ENCODE data around the gene ZNF564. TPM values are rescaled to one million over a fixed set of nuclear protein-coding genes. Genes with fewer than 3 reads are reported as not detected.

ZNF564 gene
- total and polyA plus RNA-seq, 2 of the 13 experiments (the other 11 are each of a cell fraction or from before 2014, with no cell fraction given) = 2.3 to 11.1 TPM

GRCh38 chr19:12484371-12485051 lies 66.8 kb downstream of the ZNF564 start, which contains the start of gene ZNF709 (continued):
- TF ChIP-seq THRA (CRISPR knock-in tag; IDR thresholded peaks at IDR 0.05; ENCODE audit: borderline replicate concordance) (0 out of 2 replicates have a peak, but pooled peaks have one; percentile 49), AKAP8 (CRISPR knock-in tag; IDR thresholded peaks at IDR 0.05) (0 out of 2 replicates have a peak, but pooled peaks have one; percentile 49), ARNT2 (CRISPR knock-in tag; IDR thresholded peaks at IDR 0.05; ENCODE audit: low read depth) (peak; percentile 69; the same call in 1 of the 2 replicates), ZNF335 (CRISPR knock-in tag; IDR thresholded peaks at IDR 0.05) (peak; percentile 66), HOXA5 (CRISPR knock-in tag; IDR thresholded peaks at IDR 0.05) (peak; percentile 33; the same call in 1 of the 2 replicates), ZNF281 (CRISPR knock-in tag; IDR thresholded peaks at IDR 0.05; ENCODE audit: borderline replicate concordance) (peak; percentile 35; the same call in 1 of the 2 replicates), NCOR1 (IDR thresholded peaks at IDR 0.05; ENCODE audit: borderline replicate concordance, low read length) (peak; percentile 18; the same call in 1 of the 2 replicates), ASH2L (IDR thresholded peaks at IDR 0.05; ENCODE audit: insufficient read length, low read depth, low read length) (peak; percentile 77), GMEB1 (CRISPR knock-in tag; IDR thresholded peaks at IDR 0.05; ENCODE audit: borderline replicate concordance) (peak; percentile 90), PPARG (CRISPR knock-in tag; conservative IDR thresholded peaks at IDR 0.05) (no peak), ZFP41 (CRISPR knock-in tag; IDR thresholded peaks at IDR 0.05; ENCODE audit: borderline replicate concordance) (0 out of 2 replicates have a peak, but pooled peaks have one; percentile 12), POLR2G (IDR thresholded peaks at IDR 0.05; ENCODE audit: low read depth, low read length) (peak; percentile 93), TSC22D2 (CRISPR knock-in tag; IDR thresholded peaks at IDR 0.05; ENCODE audit: borderline replicate concordance) (0 out of 2 replicates have a peak, but pooled peaks have one; percentile 68), TFAP4 (IDR thresholded peaks at IDR 0.05; ENCODE audit: borderline replicate concordance, low read depth) (peak; percentile 64; the same call in 1 of the 2 replicates), IKZF1 (IDR thresholded peaks at IDR 0.05) (no peak), ATF4 (CRISPR knock-in tag; IDR thresholded peaks at IDR 0.05) (peak in 1 of 2 experiments; percentile 40; a peak in 1 of 4 replicates), ZNF292 (CRISPR knock-in tag; IDR thresholded peaks at IDR 0.05; ENCODE audit: borderline replicate concordance, low read depth) (peak; percentile 41; the same call in 1 of the 2 replicates), CREB1 (IDR thresholded peaks at IDR 0.05) (peak; percentile 19; the same call in 1 of the 2 replicates), CREB1 (CRISPR knock-in tag; IDR thresholded peaks at IDR 0.05) (no peak; the same call in 1 of the 2 replicates)
